ENCODE measurements around the gene RBFOX2. TPM values are rescaled to one million over a fixed set of nuclear protein-coding genes. Genes with fewer than 3 reads are reported as not detected.

The RBFOX2 gene
- total and polyA plus RNA-seq, 2 of the 13 experiments (the other 11 are each of a cell fraction or from before 2014, with no cell fraction given) = 37.3 to 40.4 TPM

- ATAC-seq (no peak), DNase-seq (ENCODE audit: low spot score) (no peak), FAIRE-seq (no peak)
- no peaks in the 10 kb centered on the region for H3K9me3 ChIP-seq (ENCODE audit: low read length)
- no peak overlapping the region for H3K4me3 ChIP-seq (replicated peaks in 1 of 3; ENCODE audit: insufficient read depth in 1 of 3, low read depth in 2 of 3, low read length in 3 of 3)
- no peak overlapping the region for H3K27ac ChIP-seq (ENCODE audit: extremely low read length, insufficient read depth, low read length)
- in situ Hi-C loops (cut with HindIII; ENCODE audit: extremely low pct_ligation_motif_present, low pct_unique_long_range_greater_than_20kb) = no loop called here
- CTCF ChIA-PET (ENCODE audit: low intra/inter-chr PET ratio, low total read pairs) = interaction anchor here (1.5 to 2.5 kb wide), 2 partner anchors 82 to 215 kb away, joined by 5 to 11 read pairs; no protein-coding TSS in a partner anchor
- no peak overlapping the region for H3K4me2 ChIP-seq (ENCODE audit: low read depth, low read length)
- intact Hi-C loops (cut with micrococcal nuclease; ENCODE audit: unreplicated experiment) = loop anchor here (2.0 to 5.0 kb wide), 2 partner anchors 80 to 212 kb away; no protein-coding TSS in a partner anchor
- no peak overlapping the region for H2AFZ ChIP-seq (ENCODE audit: low read length)
- no peaks in the 10 kb centered on the region for H4K20me1 ChIP-seq (ENCODE audit: insufficient read depth, low read length)
- H3K36me3 ChIP-seq (replicated peaks in 1 of 2; ENCODE audit: control insufficient read depth in 1 of 2, insufficient read depth in 2 of 2, low read length in 2 of 2) = no peaks in the 10 kb centered on the region
- H3K9ac ChIP-seq (ENCODE audit: insufficient read depth, low read depth, low read length) = no peak overlapping the region
- no peaks in the 10 kb centered on the region for H3K27me3 ChIP-seq (ENCODE audit: control insufficient read depth in 1 of 2, insufficient read depth in 2 of 2, low read length in 2 of 2)
- WGBS (ENCODE audit: low lambda C conversion rate) = 96% methylated on average over 1 of the region's 1 CpG
- no peak for TF ChIP-seq ZNF7 (CRISPR knock-in tag; IDR thresholded peaks at IDR 0.05)
- TF ChIP-seq MYC (CRISPR knock-in tag; IDR thresholded peaks at IDR 0.05; ENCODE audit: borderline replicate concordance) = no peak
- TF ChIP-seq ZZZ3 (CRISPR knock-in tag; IDR thresholded peaks at IDR 0.05; ENCODE audit: borderline replicate concordance) = no peak
- TF ChIP-seq ETV6 (CRISPR knock-in tag; conservative IDR thresholded peaks at IDR 0.05) = no peak
- TF ChIP-seq CC2D1A (CRISPR knock-in tag; IDR thresholded peaks at IDR 0.05) = no peak
- TF ChIP-seq THAP8 (CRISPR knock-in tag; IDR thresholded peaks at IDR 0.05; ENCODE audit: borderline replicate concordance) = no peak
- no peak for TF ChIP-seq PHF8 (CRISPR knock-in tag; IDR thresholded peaks at IDR 0.05)
- TF ChIP-seq ZNF766 (CRISPR knock-in tag; IDR thresholded peaks at IDR 0.05; ENCODE audit: borderline replicate concordance) = no peak
- no peak for TF ChIP-seq SSRP1 (CRISPR knock-in tag; IDR thresholded peaks at IDR 0.05)
- TF ChIP-seq KDM4B (CRISPR knock-in tag; IDR thresholded peaks at IDR 0.05) = no peak
- TF ChIP-seq ZNF180 (CRISPR knock-in tag; IDR thresholded peaks at IDR 0.05; ENCODE audit: borderline replicate concordance, low read depth) = no peak
- no peak for TF ChIP-seq TGIF2 (CRISPR knock-in tag; IDR thresholded peaks at IDR 0.05)
- H3K4me1 ChIP-seq (ENCODE audit: insufficient read depth, low read length) = peaks cover 12% of the 10 kb centered on the region
- peaks cover 8% of the 10 kb centered on the region for H3K79me2 ChIP-seq (ENCODE audit: insufficient read depth, low read length)
- no TSS peak for BruUV-seq (replicated peaks)
- POLR2A ChIA-PET = no interaction called here
Observed at GRCh38 chr22:35842519-35842913, 186.1 kb downstream of the RBFOX2 start.
